Fibroblast of the aortic adventitia (primary cell): Measurements from ENCODE around the gene LIPG. TPM values are rescaled to one million over a fixed set of nuclear protein-coding genes. Genes with fewer than 3 reads are reported as not detected.
A peak's percentile ranks its signal among the peaks of the same experiment; 100 is the strongest.

Experiments used
- DNase-seq: peaks from one replicate; pipeline ENCODE4 v3.0.0-alpha.2; 2010; ENCODE audit warnings: low read depth
- H3K4me3 ChIP-seq: 2 replicates; pipeline ENCODE4 v1.5.1; 2011; ENCODE audit warnings: low read depth, mild to moderate bottlenecking, control low read depth, low read length, moderate library complexity
- CTCF ChIP-seq: IDR thresholded peaks from 2 replicates; pipeline ENCODE4 v1.5.1; 2011; ENCODE audit warnings: mild to moderate bottlenecking, low read length, control low read depth, inconsistent platforms; ENCODE audit not compliant: insufficient read depth
- total RNA-seq: library from RNA; depleted of rRNA; stranded (reverse); fragments of >200 nt; gene quantifications from 2 replicates; pipeline ENCODE4 v1.2.3, GENCODE V29; 2012; ENCODE audit warnings: low replicate concordance

The LIPG gene
- total RNA-seq, 1 donor: 2.7 TPM

GRCh38 chr18:49546719-49547273 lies 15.1 kb upstream of the LIPG start:
- no peak overlapping the region for H3K4me3 ChIP-seq
- no peak for DNase-seq
- TF ChIP-seq CTCF: no peak

- TF ChIP-seq CTCF: no peak
- H3K4me3 ChIP-seq: no peak overlapping the region
- DNase-seq: no peak
Observed at GRCh38 chr18:49547701-49548100, 14.2 kb upstream of the LIPG start.

- DNase-seq: peak; percentile 63
- no peak for TF ChIP-seq CTCF
- H3K4me3 ChIP-seq: no peak overlapping the region
Observed at GRCh38 chr18:49548229-49548636, 13.6 kb upstream of the LIPG start.

- no peak for DNase-seq
- TF ChIP-seq CTCF: no peak
- H3K4me3 ChIP-seq: no peak overlapping the region
Observed at GRCh38 chr18:49550621-49551339, 11.1 kb upstream of the LIPG start.

GRCh38 chr18:49553003-49553402 lies 8.9 kb upstream of the LIPG start:
- no peak overlapping the region for H3K4me3 ChIP-seq
- DNase-seq: no peak
- TF ChIP-seq CTCF: no peak

- TF ChIP-seq CTCF: no peak
- H3K4me3 ChIP-seq: no peak overlapping the region
- no peak for DNase-seq
Observed at GRCh38 chr18:49555641-49556040, 6.2 kb upstream of the LIPG start.
